Neural cell (in vitro differentiated cells): ENCODE data around the gene IRX1. TPM values are rescaled to one million over a fixed set of nuclear protein-coding genes. Genes with fewer than 3 reads are reported as not detected.

Experiments used
- H2AFZ ChIP-seq: fragments of 200-600, 300-800 bp; sonication (generic), shearing (Covaris generic); 2 replicates; pipeline ENCODE4 v1.6.0; 2014; ENCODE audit warnings: low read depth, mild to moderate bottlenecking, antibody characterized with exemption, low read length, moderate library complexity
- H3F3A ChIP-seq: fragments of 200-600 bp; shearing (Covaris generic); 2 replicates; pipeline ENCODE4 v1.6.1; 2016; ENCODE audit warnings: mild to moderate bottlenecking, moderate library complexity, mixed read lengths, antibody characterized with exemption, low read length; ENCODE audit not compliant: insufficient read depth, poor library complexity, severe bottlenecking
- H3K27ac ChIP-seq: fragments of 200-600, 300-800 bp; sonication (generic), shearing (Covaris generic); 2 replicates; pipeline ENCODE4 v1.5.1; 2014; ENCODE audit warnings: mild to moderate bottlenecking, low read length, moderate library complexity
- H3K27me3 ChIP-seq: fragments of 300-800, 200-600 bp; sonication (generic), shearing (Covaris generic); 2 replicates; pipeline ENCODE4 v1.6.0; 2014; ENCODE audit warnings: mild to moderate bottlenecking, low read depth, low read length, moderate library complexity; ENCODE audit not compliant: insufficient read depth
- H3K36me3 ChIP-seq: fragments of 300-800, 200-600 bp; sonication (generic), shearing (Covaris generic); 2 replicates; pipeline ENCODE4 v1.5.1; 2014; ENCODE audit warnings: mild to moderate bottlenecking, antibody characterized with exemption, low read length, moderate library complexity; ENCODE audit not compliant: insufficient read depth
- H3K4me2 ChIP-seq: fragments of 300-800, 200-600 bp; sonication (generic), shearing (Covaris generic); 2 replicates; pipeline ENCODE4 v1.6.0; 2014; ENCODE audit warnings: mild to moderate bottlenecking, low read length
- H3K4me3 ChIP-seq: fragments of 300-800, 200-600 bp; sonication (generic), shearing (Covaris generic); 2 replicates; pipeline ENCODE4 v1.5.1; 2014; ENCODE audit warnings: mild to moderate bottlenecking, low read length, moderate library complexity
- H3K79me2 ChIP-seq: fragments of 200-600 bp; shearing (Covaris generic); replicated peaks from 2 replicates; pipeline ENCODE4 v1.6.0; 2014; ENCODE audit warnings: mild to moderate bottlenecking, low read length, moderate library complexity; ENCODE audit not compliant: insufficient read depth
- H3K9ac ChIP-seq: fragments of 300-800, 200-600 bp; sonication (generic), shearing (Covaris generic); 2 replicates; pipeline ENCODE4 v1.6.1; 2016; ENCODE audit warnings: mild to moderate bottlenecking, low read length, mixed read lengths
- H3K9me2 ChIP-seq: fragments of 200-600 bp; shearing (Covaris generic); 2 replicates; pipeline ENCODE4 v1.6.1; 2016; ENCODE audit warnings: mild to moderate bottlenecking, low read length, mixed read lengths; ENCODE audit not compliant: insufficient read depth
- H3K9me3 ChIP-seq: fragments of 200-600, 300-800 bp; sonication (generic), shearing (Covaris generic); 2 replicates; pipeline ENCODE4 v1.6.1; 2016; ENCODE audit warnings: mild to moderate bottlenecking, mixed run types, low read length, moderate library complexity, mixed read lengths
- H4K20me1 ChIP-seq: fragments of 200-600 bp; shearing (Covaris generic); 2 replicates; pipeline ENCODE4 v1.6.1; 2016; ENCODE audit warnings: mild to moderate bottlenecking, mixed run types; ENCODE audit not compliant: insufficient read depth
- EP300 ChIP-seq: fragments of 450-650 bp; conservative IDR thresholded peaks from 2 replicates; pipeline ENCODE4 v1.6.1; 2014; ENCODE audit warnings: antibody characterized with exemption, mild to moderate bottlenecking, moderate library complexity; ENCODE audit not compliant: poor library complexity, severe bottlenecking
- EZH2 ChIP-seq: fragments of 200-600, 300-800 bp; shearing (Covaris generic), sonication (generic); IDR thresholded peaks from 2 replicates; pipeline ENCODE4 v1.6.1; 2014; ENCODE audit warnings: antibody characterized with exemption, low read length, borderline replicate concordance, mild to moderate bottlenecking; ENCODE audit not compliant: insufficient read depth, poor library complexity, severe bottlenecking
- MXI1 ChIP-seq: fragments of 450-650 bp; conservative IDR thresholded peaks from 2 replicates; pipeline ENCODE4 v1.6.1; 2014; ENCODE audit warnings: antibody characterized with exemption, mild to moderate bottlenecking; ENCODE audit not compliant: poor library complexity, severe bottlenecking
- POLR2AphosphoS5 ChIP-seq: IDR thresholded peaks from 2 replicates; pipeline ENCODE4 v1.6.1; 2012
- RAD21 ChIP-seq: fragments of 450-650 bp; conservative IDR thresholded peaks from 2 replicates; pipeline ENCODE4 v1.6.1; 2014; ENCODE audit warnings: antibody characterized with exemption, mild to moderate bottlenecking, moderate library complexity
- SMC3 ChIP-seq: fragments of 450-650 bp; conservative IDR thresholded peaks from 2 replicates; pipeline ENCODE4 v1.6.1; 2014; ENCODE audit warnings: antibody characterized with exemption, mild to moderate bottlenecking, moderate library complexity; ENCODE audit not compliant: poor library complexity
- TAF1 ChIP-seq: IDR thresholded peaks from 2 replicates; pipeline ENCODE4 v1.6.1; 2012; ENCODE audit warnings: low read depth
- polyA plus RNA-seq: library from polyadenylated mRNA; depleted of rRNA; stranded (reverse); fragments of >200 nt; gene quantifications from 2 replicates; pipeline ENCODE4 v1.2.3, GENCODE V29; 2014
- TF ChIP-seq, protein P1 (sequence below): fragments of 450-650 bp; IDR thresholded peaks from 2 replicates; pipeline ENCODE4 v1.5.1; 2014; ENCODE audit warnings: antibody characterized with exemption, mild to moderate bottlenecking, moderate library complexity; ENCODE audit not compliant: poor library complexity, severe bottlenecking
- TF ChIP-seq, protein P2 (sequence below): IDR thresholded peaks from 2 replicates; pipeline ENCODE4 v1.6.1; 2012; ENCODE audit warnings: borderline replicate concordance

Gene IRX1
- polyA plus RNA-seq, 1 donor from 2014 or later: not detected

DNA sequence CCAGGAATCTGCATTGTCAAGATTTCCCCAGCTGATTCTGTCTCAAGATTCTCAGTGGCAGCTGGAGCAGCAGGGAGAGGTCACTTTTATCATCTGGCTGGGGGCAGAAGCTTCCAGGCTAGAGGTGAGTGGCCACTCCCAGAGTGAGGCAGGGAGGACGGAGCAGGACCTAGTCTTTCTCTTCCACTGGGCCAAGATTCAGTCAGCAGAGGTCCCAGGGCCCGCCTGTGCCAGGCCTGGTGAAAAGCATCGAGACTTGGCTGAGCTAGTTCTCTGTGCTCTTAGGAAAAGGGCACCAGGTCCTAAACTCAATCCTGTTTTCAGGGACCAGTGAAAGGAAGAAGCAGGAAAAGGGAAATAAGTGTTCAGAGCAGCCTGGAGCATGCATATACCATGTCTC lies 46.6 kb downstream of the IRX1 start:
- TF ChIP-seq EZH2 (no peak), SMC3 (no peak), MXI1 (no peak), TAF1 (no peak), EP300 (no peak), RAD21 (no peak), POLR2AphosphoS5 (no peak)
- TF ChIP-seq, protein P1, sequence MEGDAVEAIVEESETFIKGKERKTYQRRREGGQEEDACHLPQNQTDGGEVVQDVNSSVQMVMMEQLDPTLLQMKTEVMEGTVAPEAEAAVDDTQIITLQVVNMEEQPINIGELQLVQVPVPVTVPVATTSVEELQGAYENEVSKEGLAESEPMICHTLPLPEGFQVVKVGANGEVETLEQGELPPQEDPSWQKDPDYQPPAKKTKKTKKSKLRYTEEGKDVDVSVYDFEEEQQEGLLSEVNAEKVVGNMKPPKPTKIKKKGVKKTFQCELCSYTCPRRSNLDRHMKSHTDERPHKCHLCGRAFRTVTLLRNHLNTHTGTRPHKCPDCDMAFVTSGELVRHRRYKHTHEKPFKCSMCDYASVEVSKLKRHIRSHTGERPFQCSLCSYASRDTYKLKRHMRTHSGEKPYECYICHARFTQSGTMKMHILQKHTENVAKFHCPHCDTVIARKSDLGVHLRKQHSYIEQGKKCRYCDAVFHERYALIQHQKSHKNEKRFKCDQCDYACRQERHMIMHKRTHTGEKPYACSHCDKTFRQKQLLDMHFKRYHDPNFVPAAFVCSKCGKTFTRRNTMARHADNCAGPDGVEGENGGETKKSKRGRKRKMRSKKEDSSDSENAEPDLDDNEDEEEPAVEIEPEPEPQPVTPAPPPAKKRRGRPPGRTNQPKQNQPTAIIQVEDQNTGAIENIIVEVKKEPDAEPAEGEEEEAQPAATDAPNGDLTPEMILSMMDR: no peak
- TF ChIP-seq, protein P2, sequence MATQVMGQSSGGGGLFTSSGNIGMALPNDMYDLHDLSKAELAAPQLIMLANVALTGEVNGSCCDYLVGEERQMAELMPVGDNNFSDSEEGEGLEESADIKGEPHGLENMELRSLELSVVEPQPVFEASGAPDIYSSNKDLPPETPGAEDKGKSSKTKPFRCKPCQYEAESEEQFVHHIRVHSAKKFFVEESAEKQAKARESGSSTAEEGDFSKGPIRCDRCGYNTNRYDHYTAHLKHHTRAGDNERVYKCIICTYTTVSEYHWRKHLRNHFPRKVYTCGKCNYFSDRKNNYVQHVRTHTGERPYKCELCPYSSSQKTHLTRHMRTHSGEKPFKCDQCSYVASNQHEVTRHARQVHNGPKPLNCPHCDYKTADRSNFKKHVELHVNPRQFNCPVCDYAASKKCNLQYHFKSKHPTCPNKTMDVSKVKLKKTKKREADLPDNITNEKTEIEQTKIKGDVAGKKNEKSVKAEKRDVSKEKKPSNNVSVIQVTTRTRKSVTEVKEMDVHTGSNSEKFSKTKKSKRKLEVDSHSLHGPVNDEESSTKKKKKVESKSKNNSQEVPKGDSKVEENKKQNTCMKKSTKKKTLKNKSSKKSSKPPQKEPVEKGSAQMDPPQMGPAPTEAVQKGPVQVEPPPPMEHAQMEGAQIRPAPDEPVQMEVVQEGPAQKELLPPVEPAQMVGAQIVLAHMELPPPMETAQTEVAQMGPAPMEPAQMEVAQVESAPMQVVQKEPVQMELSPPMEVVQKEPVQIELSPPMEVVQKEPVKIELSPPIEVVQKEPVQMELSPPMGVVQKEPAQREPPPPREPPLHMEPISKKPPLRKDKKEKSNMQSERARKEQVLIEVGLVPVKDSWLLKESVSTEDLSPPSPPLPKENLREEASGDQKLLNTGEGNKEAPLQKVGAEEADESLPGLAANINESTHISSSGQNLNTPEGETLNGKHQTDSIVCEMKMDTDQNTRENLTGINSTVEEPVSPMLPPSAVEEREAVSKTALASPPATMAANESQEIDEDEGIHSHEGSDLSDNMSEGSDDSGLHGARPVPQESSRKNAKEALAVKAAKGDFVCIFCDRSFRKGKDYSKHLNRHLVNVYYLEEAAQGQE: no peak
- Histone ChIP-seq H3K36me3 (no peaks in the 10 kb centered on the region), H2AFZ (no peak overlapping the region), H4K20me1 (no peaks in the 10 kb centered on the region), H3K4me2 (no peak overlapping the region), H3K27me3 (no peaks in the 10 kb centered on the region), H3K4me3 (no peak overlapping the region), H3K9me2 (no peaks in the 10 kb centered on the region), H3K79me2 (no peaks in the 10 kb centered on the region), H3F3A (no peaks in the 10 kb centered on the region), H3K27ac (no peak overlapping the region), H3K9ac (no peak overlapping the region), H3K9me3 (no peaks in the 10 kb centered on the region)

DNA sequence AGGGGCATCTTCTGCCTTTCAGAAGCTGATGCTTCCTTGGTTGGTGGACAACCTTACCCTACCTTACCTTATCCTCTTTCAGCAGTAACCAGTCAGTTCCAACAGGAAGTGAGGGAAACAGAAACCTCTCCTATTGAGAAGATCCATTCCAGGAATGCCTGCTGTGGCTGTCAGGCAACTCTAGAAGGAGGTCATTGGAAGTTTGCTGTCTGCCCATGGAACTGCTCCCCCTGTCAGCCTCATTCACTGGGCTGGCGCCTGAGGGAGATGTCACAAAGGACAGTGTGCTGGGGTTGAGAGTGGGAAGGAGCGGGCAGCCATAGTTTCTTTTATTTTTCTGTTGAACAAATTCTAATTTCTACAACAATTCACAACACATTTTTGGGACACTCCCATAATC lies 54.7 kb downstream of the IRX1 start:
- H3K9me3 ChIP-seq: no peaks in the 10 kb centered on the region
- H4K20me1 ChIP-seq: no peaks in the 10 kb centered on the region
- H3K9ac ChIP-seq: no peak overlapping the region
- no peak overlapping the region for H3K27ac ChIP-seq
- no peak for TF ChIP-seq MXI1
- H3K4me2 ChIP-seq: no peak overlapping the region
- no peaks in the 10 kb centered on the region for H3K9me2 ChIP-seq
- no peaks in the 10 kb centered on the region for H3K79me2 ChIP-seq
- H3K27me3 ChIP-seq: no peaks in the 10 kb centered on the region
- H3K36me3 ChIP-seq: no peaks in the 10 kb centered on the region
- no peak overlapping the region for H2AFZ ChIP-seq
- no peak overlapping the region for H3K4me3 ChIP-seq
- H3F3A ChIP-seq: no peaks in the 10 kb centered on the region

DNA sequence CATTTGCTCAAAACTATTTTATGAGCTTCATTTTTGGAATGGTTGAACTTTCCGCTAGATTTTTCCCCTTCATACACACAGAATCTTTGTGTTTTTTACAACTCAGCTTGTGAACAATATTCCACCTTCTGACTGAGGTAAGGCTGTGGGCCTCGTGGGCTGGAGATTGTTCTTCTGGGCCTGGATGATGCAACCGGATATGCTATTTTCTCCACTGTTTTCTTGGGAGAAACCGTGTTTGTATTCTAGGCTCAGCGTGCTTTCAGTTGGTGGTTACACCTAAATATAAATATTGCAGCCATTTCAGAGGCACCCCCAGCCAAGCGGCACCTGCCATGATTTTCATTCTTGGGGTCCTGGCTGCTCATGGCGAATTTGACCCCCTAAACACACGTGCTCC lies 55.2 kb downstream of the IRX1 start:
- Histone ChIP-seq H3K79me2 (no peaks in the 10 kb centered on the region), H3K4me3 (no peak overlapping the region), H3F3A (no peaks in the 10 kb centered on the region), H2AFZ (no peak overlapping the region), H3K27me3 (no peaks in the 10 kb centered on the region), H3K27ac (no peak overlapping the region), H3K9ac (no peak overlapping the region), H3K4me2 (no peak overlapping the region), H3K36me3 (no peaks in the 10 kb centered on the region), H3K9me2 (no peaks in the 10 kb centered on the region), H3K9me3 (no peaks in the 10 kb centered on the region), H4K20me1 (no peaks in the 10 kb centered on the region)
- TF ChIP-seq, protein P1: no peak
- TF ChIP-seq EZH2 (no peak), EP300 (no peak), MXI1 (no peak), POLR2AphosphoS5 (no peak), SMC3 (no peak), RAD21 (no peak), TAF1 (no peak)
- TF ChIP-seq, protein P2: no peak
